Nephron (organoid): ENCODE results near the gene STK32B.

ENCODE experiments used
- H3K27ac Mint-ChIP-seq, 3 experiments: 2 replicates each; pipeline ENCODE4 v1.8.0; 2020; ENCODE audit warnings: mixed read lengths in 3 of 3, mild to moderate bottlenecking in 2 of 3, moderate library complexity in 1 of 3
- H3K27me3 Mint-ChIP-seq: 2 replicates; pipeline ENCODE4 v1.8.0; 2021; ENCODE audit warnings: low read depth, mild to moderate bottlenecking, moderate library complexity, mixed read lengths
- H3K36me3 Mint-ChIP-seq: 2 replicates; pipeline ENCODE4 v1.8.0; 2020; ENCODE audit warnings: low read depth, mixed read lengths
- H3K4me1 Mint-ChIP-seq: 2 replicates; pipeline ENCODE4 v1.8.0; 2020; ENCODE audit warnings: mixed read lengths
- H3K4me3 Mint-ChIP-seq, 3 experiments: 2 replicates each; pipeline ENCODE4 v1.8.0; 2020; ENCODE audit warnings: mild to moderate bottlenecking in 3 of 3, mixed read lengths in 3 of 3, moderate library complexity in 2 of 3
- H3K9me3 Mint-ChIP-seq: 2 replicates; pipeline ENCODE4 v1.8.0; 2020; ENCODE audit warnings: mixed read lengths
- CTCF ChIP-seq, 3 experiments: fragments of 200-600 bp; sonication (generic); IDR thresholded peaks; one replicate each; pipeline ENCODE4 v1.5.0; 2021; ENCODE audit warnings: antibody characterized with exemption in 3 of 3; ENCODE audit not compliant: unreplicated experiment in 3 of 3

The STK32B gene

DNA sequence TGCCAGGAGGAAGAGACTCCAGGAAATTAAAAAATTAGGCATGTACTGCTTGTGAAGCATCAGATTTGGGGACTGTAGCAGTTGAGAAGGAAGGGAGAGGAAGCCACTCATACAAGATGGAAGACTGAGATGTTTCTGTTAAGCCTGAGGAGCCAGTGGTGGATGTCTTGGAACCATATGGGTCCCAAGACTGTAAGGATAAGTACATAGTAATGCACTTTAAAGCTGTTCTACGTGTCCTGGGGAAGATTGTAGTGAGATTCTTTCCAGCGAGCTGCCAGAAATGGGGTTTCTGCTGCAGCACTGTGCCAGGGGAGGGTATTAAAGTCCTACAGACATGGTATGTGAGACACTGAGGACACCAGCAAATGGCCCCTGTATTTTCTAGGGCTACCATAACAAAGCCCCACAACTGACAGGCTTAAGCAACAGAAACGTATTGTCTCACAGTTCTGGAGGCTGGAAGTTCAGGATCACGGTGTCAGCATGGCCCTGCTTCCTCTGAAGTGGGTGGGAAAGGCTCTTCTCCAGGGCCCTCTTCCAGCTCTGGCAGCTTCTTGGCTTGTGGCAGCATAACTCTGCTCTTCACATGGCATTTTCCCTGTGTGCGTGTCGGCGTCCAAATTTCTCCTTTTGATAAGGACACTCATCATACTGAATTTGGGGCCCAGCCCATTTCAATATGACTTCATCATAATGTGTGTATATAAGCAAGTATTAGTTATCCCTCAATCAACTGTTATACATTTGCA is 352.6 kb downstream of the STK32B start:
- H3K4me1 Mint-ChIP-seq, result no peaks in the 10 kb centered on the region
- H3K4me3 Mint-ChIP-seq, result no peak overlapping the region
- no peak for TF ChIP-seq CTCF (IDR thresholded peaks at IDR 0.05; ENCODE audit: unreplicated experiment in 3 of 3)
- H3K27ac Mint-ChIP-seq, result no peak overlapping the region
- peaks cover 5% of the 10 kb centered on the region for H3K36me3 Mint-ChIP-seq
- H3K9me3 Mint-ChIP-seq, result peaks cover 29% of the 10 kb centered on the region
- H3K27me3 Mint-ChIP-seq, result peaks cover 3% of the 10 kb centered on the region

DNA sequence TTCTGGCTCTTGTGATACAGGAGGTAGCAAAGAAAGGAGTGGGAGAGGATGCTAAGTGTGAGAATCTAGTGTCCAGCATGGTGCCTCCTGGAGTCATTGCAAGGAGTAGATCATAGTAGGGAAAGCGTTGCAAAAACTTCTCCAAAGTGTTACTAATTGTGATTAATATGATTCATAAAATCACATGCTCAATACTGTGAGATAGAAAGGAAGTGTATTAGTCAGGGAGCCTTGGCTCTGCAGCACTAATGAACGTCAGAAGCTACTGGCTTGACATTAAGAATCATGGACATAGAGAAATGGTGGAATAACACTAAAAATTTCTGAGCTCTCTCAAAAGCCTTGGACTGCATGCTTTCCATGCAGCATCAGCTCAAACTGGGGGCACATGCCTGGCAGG is 358.0 kb downstream of the STK32B start:
- Mint-ChIP-seq H3K4me1 (no peaks in the 10 kb centered on the region), H3K27ac (no peak overlapping the region), H3K27me3 (peaks cover 4% of the 10 kb centered on the region), H3K4me3 (no peak overlapping the region), H3K9me3 (peaks cover 19% of the 10 kb centered on the region), H3K36me3 (peaks cover 5% of the 10 kb centered on the region)
- no peak for TF ChIP-seq CTCF (IDR thresholded peaks at IDR 0.05; ENCODE audit: unreplicated experiment in 3 of 3)

- Mint-ChIP-seq H3K27me3 (peaks cover 4% of the 10 kb centered on the region), H3K4me3 (no peak overlapping the region), H3K9me3 (peaks cover 19% of the 10 kb centered on the region), H3K27ac (no peak overlapping the region), H3K4me1 (no peaks in the 10 kb centered on the region), H3K36me3 (peaks cover 5% of the 10 kb centered on the region)
- no peak for TF ChIP-seq CTCF (IDR thresholded peaks at IDR 0.05; ENCODE audit: unreplicated experiment in 3 of 3)
Measured at GRCh38 chr4:5409972-5410618, 358.8 kb downstream of the STK32B start.

GRCh38 chr4:5412296-5412695 is 361.0 kb downstream of the STK32B start:
- no peak overlapping the region for H3K27ac Mint-ChIP-seq
- no peak overlapping the region for H3K4me3 Mint-ChIP-seq
- no peaks in the 10 kb centered on the region for H3K4me1 Mint-ChIP-seq
- H3K27me3 Mint-ChIP-seq, result peaks cover 10% of the 10 kb centered on the region
- peaks cover 1% of the 10 kb centered on the region for H3K36me3 Mint-ChIP-seq
- TF ChIP-seq CTCF (IDR thresholded peaks at IDR 0.05; ENCODE audit: unreplicated experiment in 3 of 3), result no peak
- H3K9me3 Mint-ChIP-seq, result peaks cover 13% of the 10 kb centered on the region

- H3K4me3 Mint-ChIP-seq, result no peak overlapping the region
- peaks cover 10% of the 10 kb centered on the region for H3K27me3 Mint-ChIP-seq
- H3K36me3 Mint-ChIP-seq, result no peaks in the 10 kb centered on the region
- no peaks in the 10 kb centered on the region for H3K4me1 Mint-ChIP-seq
- peaks cover 16% of the 10 kb centered on the region for H3K9me3 Mint-ChIP-seq
- H3K27ac Mint-ChIP-seq, result no peak overlapping the region
- no peak for TF ChIP-seq CTCF (IDR thresholded peaks at IDR 0.05; ENCODE audit: unreplicated experiment in 3 of 3)
Measured at GRCh38 chr4:5412751-5413150, 361.5 kb downstream of the STK32B start.

DNA sequence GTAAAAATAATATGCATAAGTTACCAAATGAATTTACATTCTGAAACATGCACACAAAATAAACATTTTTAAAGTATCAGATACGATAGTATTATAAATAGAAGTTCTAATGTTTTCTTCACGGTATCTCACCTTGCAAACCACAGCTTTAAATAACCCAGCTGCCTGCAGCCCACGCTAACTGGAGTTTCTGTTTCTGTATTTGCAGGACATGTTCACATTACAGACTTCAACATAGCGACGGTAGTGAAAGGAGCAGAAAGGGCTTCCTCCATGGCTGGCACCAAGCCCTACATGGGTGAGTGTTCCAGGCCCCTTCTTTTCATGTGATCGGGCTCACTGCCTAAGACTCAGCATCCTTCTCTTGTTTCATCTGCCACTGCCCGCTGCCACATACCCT is 365.4 kb downstream of the STK32B start:
- H3K27ac Mint-ChIP-seq, result no peak overlapping the region
- H3K27me3 Mint-ChIP-seq, result peaks cover 19% of the 10 kb centered on the region
- H3K36me3 Mint-ChIP-seq, result no peaks in the 10 kb centered on the region
- H3K4me1 Mint-ChIP-seq, result no peaks in the 10 kb centered on the region
- H3K4me3 Mint-ChIP-seq, result no peak overlapping the region
- TF ChIP-seq CTCF (IDR thresholded peaks at IDR 0.05; ENCODE audit: unreplicated experiment in 3 of 3), result no peak
- H3K9me3 Mint-ChIP-seq, result peaks cover 18% of the 10 kb centered on the region
